DOHH2 (cell line): ENCODE measurements around the gene TPBGL.

Experiments
- CTCF ChIP-seq: fragments of 200-600 bp; sonication (generic); IDR thresholded peaks from one replicate; pipeline ENCODE4 v1.5.1; 2014; ENCODE audit warnings: antibody characterized with exemption, mild to moderate bottlenecking, low read depth, low read length; ENCODE audit not compliant: poor library complexity, severe bottlenecking
- EZH2phosphoT487 ChIP-seq: fragments of 200-600 bp; sonication (generic); IDR thresholded peaks from 2 replicates; pipeline ENCODE4 v1.6.1; 2017; ENCODE audit warnings: borderline replicate concordance, mild to moderate bottlenecking, antibody characterized with exemption, low read length, moderate library complexity, mixed read lengths

DNA sequence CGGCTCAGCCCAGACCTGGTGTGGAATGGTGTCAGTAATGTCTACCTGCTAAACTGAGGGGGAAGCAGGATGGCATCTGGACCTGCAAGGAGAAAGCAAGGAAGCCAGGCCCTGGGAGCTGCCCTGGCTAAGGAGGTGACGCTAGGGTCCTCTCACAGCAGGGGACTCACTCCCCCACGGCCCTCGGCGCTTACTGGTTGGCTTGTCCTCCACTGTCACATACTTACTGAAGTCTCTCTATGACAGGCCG lies 48.9 kb downstream of the TPBGL start:
- no peak for TF ChIP-seq CTCF
- no peak for TF ChIP-seq EZH2phosphoT487
